Measurements from ENCODE around the gene ZNHIT1. TPM values are rescaled to one million over a fixed set of nuclear protein-coding genes. Genes with fewer than 3 reads are reported as not detected.

The ZNHIT1 gene
- polyA plus RNA-seq, 3 donors: 29.3 to 109 (median 74.9) TPM

DNA sequence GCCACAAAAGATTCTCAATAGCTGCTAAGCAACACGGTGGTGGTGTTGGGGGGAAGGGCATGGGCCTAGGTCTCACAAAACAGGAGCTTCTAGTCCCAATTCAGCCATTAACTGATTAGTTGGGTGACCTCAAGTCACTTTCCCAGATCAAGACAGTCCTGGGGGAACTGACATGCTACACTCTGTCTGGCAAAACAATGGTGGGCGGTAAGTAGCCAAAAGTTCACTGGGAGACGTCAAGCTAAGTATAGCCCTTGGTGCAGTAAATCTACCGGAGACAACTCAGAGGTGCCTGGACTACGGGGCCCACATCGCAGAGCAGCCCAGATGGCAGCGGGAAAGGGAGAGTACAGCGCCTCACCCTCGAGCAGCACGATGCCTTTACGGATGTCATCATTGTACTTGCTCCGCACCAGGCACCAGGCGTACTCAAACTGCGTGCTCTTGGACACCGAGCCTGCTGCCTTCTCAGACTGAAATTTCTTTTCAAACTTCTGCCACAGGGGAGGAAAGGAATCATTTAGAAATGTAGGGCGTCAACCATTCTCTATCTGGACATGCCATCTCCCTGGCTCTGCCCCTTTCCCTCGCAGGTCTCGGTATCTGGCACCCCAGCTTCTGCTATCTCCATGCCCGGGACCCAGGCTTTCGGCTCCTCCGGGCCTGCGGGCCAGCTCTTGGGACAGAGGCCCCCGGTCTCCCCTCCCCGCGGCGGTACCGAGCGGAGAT, 25.8 kb downstream of the ZNHIT1 start:
- Histone ChIP-seq H3K27ac (ENCODE audit: low read depth in 1 of 2, low read length in 2 of 2) (peak overlapping the region; percentile 67 to 96), H3K27me3 (ENCODE audit: control insufficient read depth in 2 of 2, insufficient read depth in 2 of 2, low read length in 2 of 2) (peaks cover 0 to 1% of the 10 kb centered on the region in 2 donors), H4K20me1 (ENCODE audit: insufficient read depth, low read length) (peaks cover 71% of the 10 kb centered on the region), H3K36me3 (replicated peaks in 1 of 2; ENCODE audit: control insufficient read depth in 1 of 2, insufficient read depth in 2 of 2, low read length in 2 of 2) (peaks cover 10 to 31% of the 10 kb centered on the region in 2 donors), H3K79me2 (ENCODE audit: insufficient read depth, low read length) (peaks cover 51% of the 10 kb centered on the region), H3K4me2 (replicated peaks; ENCODE audit: extremely low read depth, low read length, poor library complexity, severe bottlenecking) (peak overlapping the region; percentile 94), H3K4me3 (replicated peaks in 1 of 3; ENCODE audit: low read depth in 2 of 3, low read length in 3 of 3) (peak overlapping the region; percentile 68 to 97 (median 78)), H3K9me3 (replicated peaks in 1 of 2; ENCODE audit: control insufficient read depth in 1 of 2, insufficient read depth in 1 of 2, low read length in 2 of 2) (no peaks in the 10 kb centered on the region), H3K4me1 (ENCODE audit: control insufficient read depth in 1 of 2, insufficient read depth in 2 of 2, low read length in 2 of 2) (peaks cover 44 to 55% of the 10 kb centered on the region in 2 donors), H3K9ac (ENCODE audit: insufficient read depth, low read length, poor library complexity, severe bottlenecking) (peak overlapping the region; percentile 82), H2AFZ (ENCODE audit: insufficient read depth, low read depth, low read length, poor library complexity, severe bottlenecking) (peak overlapping the region; percentile 91)
- Mint-ChIP-seq H3K27ac (peak overlapping the region in 6 of 7 donors; percentile 46 to 98 (median 95)), H3K9me3 (peaks cover 0 to 2% (median 0%) of the 10 kb centered on the region in 7 donors), H3K36me3 (peaks cover 36 to 45% of the 10 kb centered on the region in 2 donors), H3K27me3 (ENCODE audit: low read depth in 3 of 3) (peaks cover 0 to 5% (median 2%) of the 10 kb centered on the region in 3 donors), H3K4me3 (peak overlapping the region; percentile 96 to 97), H3K4me1 (peaks cover 45% of the 10 kb centered on the region)
- peak in 1 of 3 donors; percentile 83 for DNase-seq
- intact Hi-C loops (cut with micrococcal nuclease): loop anchor here (2.0 to 10.0 kb wide), 4 partner anchors 25 to 659 kb away; partner anchors contain the start of genes FBXO24 (in 1 of the 2), LRCH4 (in 1 of the 2), PLOD3 (in 1 of the 2) and ZNHIT1 (in 1 of the 2)
- TF ChIP-seq, protein P1, sequence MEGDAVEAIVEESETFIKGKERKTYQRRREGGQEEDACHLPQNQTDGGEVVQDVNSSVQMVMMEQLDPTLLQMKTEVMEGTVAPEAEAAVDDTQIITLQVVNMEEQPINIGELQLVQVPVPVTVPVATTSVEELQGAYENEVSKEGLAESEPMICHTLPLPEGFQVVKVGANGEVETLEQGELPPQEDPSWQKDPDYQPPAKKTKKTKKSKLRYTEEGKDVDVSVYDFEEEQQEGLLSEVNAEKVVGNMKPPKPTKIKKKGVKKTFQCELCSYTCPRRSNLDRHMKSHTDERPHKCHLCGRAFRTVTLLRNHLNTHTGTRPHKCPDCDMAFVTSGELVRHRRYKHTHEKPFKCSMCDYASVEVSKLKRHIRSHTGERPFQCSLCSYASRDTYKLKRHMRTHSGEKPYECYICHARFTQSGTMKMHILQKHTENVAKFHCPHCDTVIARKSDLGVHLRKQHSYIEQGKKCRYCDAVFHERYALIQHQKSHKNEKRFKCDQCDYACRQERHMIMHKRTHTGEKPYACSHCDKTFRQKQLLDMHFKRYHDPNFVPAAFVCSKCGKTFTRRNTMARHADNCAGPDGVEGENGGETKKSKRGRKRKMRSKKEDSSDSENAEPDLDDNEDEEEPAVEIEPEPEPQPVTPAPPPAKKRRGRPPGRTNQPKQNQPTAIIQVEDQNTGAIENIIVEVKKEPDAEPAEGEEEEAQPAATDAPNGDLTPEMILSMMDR (IDR thresholded peaks at IDR 0.05): no peak
- WGBS (ENCODE audit: insufficient coverage): 20% methylated on average over 25 of the region's 28 CpGs

DNA sequence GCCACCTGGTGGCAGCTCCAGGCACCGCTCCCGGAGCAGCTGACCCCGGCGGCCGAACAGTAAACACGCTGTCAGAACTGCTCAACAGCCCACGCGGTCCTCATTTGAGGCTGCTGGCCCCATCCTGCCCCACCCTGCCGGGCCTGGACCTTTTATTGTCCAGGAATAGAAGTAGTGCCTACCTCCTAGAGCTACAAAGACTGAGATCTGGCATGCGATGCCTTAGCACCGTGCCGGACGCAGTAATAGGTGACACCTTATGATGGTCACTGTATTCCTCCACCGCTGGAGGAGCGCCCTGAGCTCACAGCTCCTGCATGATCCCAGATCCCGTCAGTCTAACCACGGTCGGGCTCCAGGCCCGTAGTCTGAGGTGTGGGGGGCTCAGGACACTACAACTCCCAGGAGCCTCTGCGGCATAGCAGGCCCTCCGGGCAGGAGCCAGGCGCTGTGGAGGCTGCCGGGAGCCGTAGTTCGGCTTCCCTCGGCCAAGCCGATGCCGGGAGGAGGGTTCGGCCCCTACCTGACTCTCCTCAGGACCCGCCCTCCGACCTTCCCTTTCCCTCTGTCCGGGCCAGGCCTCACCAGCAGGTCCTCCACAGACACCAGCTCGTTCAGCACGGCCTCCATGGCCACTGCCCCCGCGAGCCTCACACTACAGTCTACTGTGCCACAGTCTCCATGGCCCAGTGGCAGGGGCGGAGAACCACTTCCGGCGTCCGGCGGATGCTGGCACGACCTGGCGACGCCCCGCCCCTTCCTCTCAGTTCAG, 26.6 kb downstream of the ZNHIT1 start, which contains the start of gene FIS1:
TSS of gene FIS1 (minus strand) at position 707 of the 772 bp plus-strand sequence. CDS start at position 630, 77 bp downstream.
- Histone ChIP-seq H4K20me1 (ENCODE audit: insufficient read depth, low read length) (peaks cover 70% of the 10 kb centered on the region), H2AFZ (ENCODE audit: insufficient read depth, low read depth, low read length, poor library complexity, severe bottlenecking) (peak within 1 kb of the TSS; percentile 91), H3K4me1 (ENCODE audit: control insufficient read depth in 1 of 2, insufficient read depth in 2 of 2, low read length in 2 of 2) (peaks cover 37 to 48% of the 10 kb centered on the region in 2 donors), H3K4me3 (replicated peaks in 1 of 3; ENCODE audit: low read depth in 2 of 3, low read length in 3 of 3) (peak within 1 kb of the TSS; percentile 68 to 97 (median 78)), H3K36me3 (replicated peaks in 1 of 2; ENCODE audit: control insufficient read depth in 1 of 2, insufficient read depth in 2 of 2, low read length in 2 of 2) (peaks cover 10 to 29% of the 10 kb centered on the region in 2 donors), H3K9ac (ENCODE audit: insufficient read depth, low read length, poor library complexity, severe bottlenecking) (peak within 1 kb of the TSS; percentile 82), H3K27ac (ENCODE audit: low read depth in 1 of 2, low read length in 2 of 2) (peak within 1 kb of the TSS; percentile 67 to 96), H3K79me2 (ENCODE audit: insufficient read depth, low read length) (peaks cover 59% of the 10 kb centered on the region), H3K4me2 (replicated peaks; ENCODE audit: extremely low read depth, low read length, poor library complexity, severe bottlenecking) (peak within 1 kb of the TSS; percentile 94), H3K9me3 (replicated peaks in 1 of 2; ENCODE audit: control insufficient read depth in 1 of 2, insufficient read depth in 1 of 2, low read length in 2 of 2) (no peaks in the 10 kb centered on the region), H3K27me3 (ENCODE audit: control insufficient read depth in 2 of 2, insufficient read depth in 2 of 2, low read length in 2 of 2) (no peaks in the 10 kb centered on the region)
- Mint-ChIP-seq H3K27ac (peak within 1 kb of the TSS; percentile 90 to 98 (median 96)), H3K36me3 (peaks cover 31 to 46% of the 10 kb centered on the region in 2 donors), H3K27me3 (ENCODE audit: low read depth in 3 of 3) (peaks cover 0 to 2% (median 0%) of the 10 kb centered on the region in 3 donors), H3K9me3 (peaks cover 0 to 2% (median 0%) of the 10 kb centered on the region in 7 donors), H3K4me1 (peaks cover 39% of the 10 kb centered on the region), H3K4me3 (peak within 1 kb of the TSS; percentile 96 to 97)
- TF ChIP-seq, protein P1 (IDR thresholded peaks at IDR 0.05): peak; percentile 98
- 0% methylated on average over 38 of the region's 45 CpGs for WGBS (ENCODE audit: insufficient coverage)
- peak; percentile 87 to 93 (median 88) for DNase-seq
- intact Hi-C loops (cut with micrococcal nuclease): loop anchor here in 1 of 2 donors (2.0 to 10.0 kb wide), 3 partner anchors 28 to 660 kb away; partner anchors contain the start of genes FBXO24, LRCH4 and PLOD3

All from CD14-positive monocyte (primary cell).